ENCODE data around the gene HLA-DPB1.

- TF ChIP-seq ARNT (IDR thresholded peaks at IDR 0.05) (no peak), SP1 (IDR thresholded peaks at IDR 0.05) (no peak), L3MBTL2 (conservative IDR thresholded peaks at IDR 0.05) (no peak), LEF1 (IDR thresholded peaks at IDR 0.05; ENCODE audit: borderline replicate concordance) (no peak), NFRKB (IDR thresholded peaks at IDR 0.05) (no peak), PKNOX1 (IDR thresholded peaks at IDR 0.05) (no peak), HDGF (IDR thresholded peaks at IDR 0.05; ENCODE audit: borderline replicate concordance) (no peak), TARDBP (IDR thresholded peaks at IDR 0.05) (no peak)
Measured at GRCh38 chr6:33124525-33124901, 48.7 kb downstream of the HLA-DPB1 start.

Measured in HEK293T (cell line).